ENCODE results near the gene CREBBP.

Gene CREBBP

DNA sequence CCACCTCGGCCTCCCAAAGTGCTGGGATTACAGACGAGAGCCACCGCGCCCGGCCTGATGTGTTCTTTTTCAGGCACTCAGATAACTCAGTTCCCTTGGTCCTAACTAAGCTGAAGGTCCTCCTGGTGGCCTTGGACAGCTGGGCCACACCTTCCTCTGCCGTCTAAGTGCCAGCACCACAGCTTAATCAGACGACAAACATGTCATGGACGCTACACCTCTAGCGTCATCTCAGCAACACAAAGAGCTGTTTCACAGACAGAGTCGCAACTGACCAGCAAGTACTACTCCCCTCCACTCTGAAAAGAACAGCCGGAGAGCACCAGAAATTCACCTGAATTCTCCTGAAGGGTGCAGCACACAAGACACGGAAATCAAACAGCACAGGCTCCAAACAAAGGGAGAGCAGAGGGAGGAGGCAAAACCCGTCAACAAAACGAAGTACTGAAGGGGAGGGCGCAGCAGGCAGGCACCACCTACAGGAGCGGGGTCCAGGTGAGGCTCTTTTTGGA lies 167.6 kb downstream of the CREBBP start:
- DNase-seq (ENCODE audit: low read depth), result no peak
- H3K4me3 ChIP-seq (ENCODE audit: low read depth, low read length), result no peak overlapping the region
- TF ChIP-seq, protein P1, sequence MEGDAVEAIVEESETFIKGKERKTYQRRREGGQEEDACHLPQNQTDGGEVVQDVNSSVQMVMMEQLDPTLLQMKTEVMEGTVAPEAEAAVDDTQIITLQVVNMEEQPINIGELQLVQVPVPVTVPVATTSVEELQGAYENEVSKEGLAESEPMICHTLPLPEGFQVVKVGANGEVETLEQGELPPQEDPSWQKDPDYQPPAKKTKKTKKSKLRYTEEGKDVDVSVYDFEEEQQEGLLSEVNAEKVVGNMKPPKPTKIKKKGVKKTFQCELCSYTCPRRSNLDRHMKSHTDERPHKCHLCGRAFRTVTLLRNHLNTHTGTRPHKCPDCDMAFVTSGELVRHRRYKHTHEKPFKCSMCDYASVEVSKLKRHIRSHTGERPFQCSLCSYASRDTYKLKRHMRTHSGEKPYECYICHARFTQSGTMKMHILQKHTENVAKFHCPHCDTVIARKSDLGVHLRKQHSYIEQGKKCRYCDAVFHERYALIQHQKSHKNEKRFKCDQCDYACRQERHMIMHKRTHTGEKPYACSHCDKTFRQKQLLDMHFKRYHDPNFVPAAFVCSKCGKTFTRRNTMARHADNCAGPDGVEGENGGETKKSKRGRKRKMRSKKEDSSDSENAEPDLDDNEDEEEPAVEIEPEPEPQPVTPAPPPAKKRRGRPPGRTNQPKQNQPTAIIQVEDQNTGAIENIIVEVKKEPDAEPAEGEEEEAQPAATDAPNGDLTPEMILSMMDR (IDR thresholded peaks at IDR 0.05; ENCODE audit: low read depth, low read length, missing control alignments), result no peak

- TF ChIP-seq, protein P1 (IDR thresholded peaks at IDR 0.05; ENCODE audit: low read depth, low read length, missing control alignments), result no peak
- no peak overlapping the region for H3K4me3 ChIP-seq (ENCODE audit: low read depth, low read length)
- no peak for DNase-seq (ENCODE audit: low read depth)
Measured at GRCh38 chr16:3706253-3707012, 174.1 kb downstream of the CREBBP start.

DNA sequence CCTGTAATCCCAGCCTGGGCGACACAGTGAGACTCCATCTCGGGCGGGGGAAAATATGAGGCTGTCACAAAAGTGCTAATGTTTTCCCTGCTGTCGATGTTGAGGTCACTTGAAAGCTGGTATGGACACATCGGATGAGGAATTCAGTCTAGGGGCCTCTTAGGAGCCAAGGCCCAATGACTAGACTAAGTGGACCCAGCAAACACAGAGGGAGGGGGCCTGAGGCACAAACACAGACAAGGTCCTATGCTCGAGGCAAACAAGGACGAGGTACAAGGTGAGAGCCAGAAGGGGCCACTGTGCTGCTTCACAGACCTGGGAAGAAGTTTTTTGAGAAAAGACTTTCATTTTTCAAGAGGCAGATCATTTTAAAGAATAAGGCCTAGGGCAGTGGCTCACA lies 178.4 kb downstream of the CREBBP start:
- DNase-seq (ENCODE audit: low read depth), result no peak
- H3K4me3 ChIP-seq (ENCODE audit: low read depth, low read length), result no peak overlapping the region
- TF ChIP-seq, protein P1 (IDR thresholded peaks at IDR 0.05; ENCODE audit: low read depth, low read length, missing control alignments), result no peak

DNA sequence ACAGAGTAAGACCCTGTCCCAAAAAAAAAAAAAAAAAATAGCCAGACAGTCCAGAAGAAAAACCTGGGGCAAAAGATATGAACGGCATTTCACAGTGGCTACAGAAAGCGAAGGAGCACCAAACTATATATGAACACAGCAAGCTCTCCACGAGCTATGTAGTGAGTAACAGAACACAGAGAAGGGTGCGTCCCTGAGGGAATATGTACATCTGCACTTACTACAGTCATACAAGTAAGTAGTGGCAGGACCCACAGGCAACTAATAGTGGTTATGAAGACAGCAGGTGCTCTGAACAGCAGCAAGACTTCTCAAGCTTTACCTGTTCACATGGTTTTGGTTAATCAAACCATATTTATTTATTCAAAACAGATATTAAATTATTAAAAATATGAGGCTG lies 179.0 kb downstream of the CREBBP start:
- TF ChIP-seq, protein P1 (IDR thresholded peaks at IDR 0.05; ENCODE audit: low read depth, low read length, missing control alignments), result no peak
- H3K4me3 ChIP-seq (ENCODE audit: low read depth, low read length), result no peak overlapping the region
- DNase-seq (ENCODE audit: low read depth), result no peak

DNA sequence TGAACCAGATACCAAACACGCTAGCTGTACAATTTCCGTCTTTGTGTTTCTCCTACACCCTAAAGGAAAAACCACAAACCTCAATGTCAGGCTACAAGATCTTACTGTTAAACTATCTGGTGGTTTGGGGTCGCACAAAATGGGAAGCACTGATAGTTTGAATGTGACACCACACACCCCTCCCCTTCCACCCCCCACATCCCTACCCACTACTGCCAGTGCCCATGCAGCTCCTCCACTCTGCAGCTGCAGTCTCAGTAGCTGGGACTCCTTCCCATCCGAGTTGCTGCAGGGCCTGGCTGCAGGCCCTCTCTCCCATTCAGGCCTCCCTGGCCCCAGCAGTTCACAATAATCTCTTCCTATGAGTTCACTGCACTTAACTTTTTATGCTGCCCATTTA lies 181.6 kb downstream of the CREBBP start:
- TF ChIP-seq, protein P1 (IDR thresholded peaks at IDR 0.05; ENCODE audit: low read depth, low read length, missing control alignments), result no peak
- DNase-seq (ENCODE audit: low read depth), result no peak
- no peak overlapping the region for H3K4me3 ChIP-seq (ENCODE audit: low read depth, low read length)

DNA sequence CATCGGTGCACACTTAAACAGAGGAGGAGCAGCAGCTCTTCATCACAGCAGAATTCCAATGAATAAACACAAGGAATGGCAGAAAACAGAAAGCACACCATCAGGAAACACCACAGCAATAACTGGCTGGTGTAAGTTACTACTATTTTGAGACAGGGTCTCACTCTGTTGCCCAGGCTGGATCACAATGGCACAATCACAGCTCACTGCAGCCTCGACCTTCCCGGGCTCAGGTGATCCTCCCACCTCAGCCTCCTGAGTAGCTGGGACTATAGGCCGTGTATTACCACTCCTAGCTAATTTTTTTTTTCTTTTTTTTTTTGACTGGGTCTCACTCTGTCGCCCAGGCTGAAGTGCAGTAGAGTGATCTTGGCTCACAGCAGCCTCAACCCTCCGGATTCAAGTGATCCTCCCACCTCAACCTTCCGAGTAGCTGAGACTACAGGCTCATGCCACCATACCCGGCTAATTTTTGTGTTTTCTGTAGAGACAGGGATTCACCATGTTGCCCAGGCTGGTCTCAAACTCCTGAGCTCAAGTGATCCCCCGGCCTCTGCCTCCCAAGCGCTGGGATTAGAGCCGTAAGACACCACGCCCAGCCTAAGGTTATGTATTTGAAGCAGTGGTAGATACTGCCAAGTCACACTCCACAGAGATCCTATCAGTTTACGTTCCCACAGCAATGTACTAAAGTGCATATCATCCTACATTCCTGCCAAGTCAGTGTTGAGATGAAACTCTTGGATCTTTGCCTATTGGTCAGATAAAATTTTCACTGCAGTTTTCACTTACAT lies 183.9 kb downstream of the CREBBP start:
- TF ChIP-seq, protein P1 (IDR thresholded peaks at IDR 0.05; ENCODE audit: low read depth, low read length, missing control alignments), result no peak
- H3K4me3 ChIP-seq (ENCODE audit: low read depth, low read length), result no peak overlapping the region
- no peak for DNase-seq (ENCODE audit: low read depth)
